Adrenal gland (tissue), 5 donors: ENCODE results near the gene ACSM6.

Experiments
- POLR2A ChIP-seq, 2 donors: fragments of 450-650 bp; IDR thresholded peaks; one replicate each; pipeline ENCODE4 v1.6.1; 2017; ENCODE audit warnings: antibody characterized with exemption in 2 of 2, mild to moderate bottlenecking in 2 of 2, moderate library complexity in 1 of 2
- TF ChIP-seq, protein P1 (sequence below), 6 experiments: fragments of 450-650 bp in 4 of 6; fragments of 200-600 bp in 2 of 6; sonication (generic) in 1 of 6; IDR thresholded peaks; 1 replicate in 5 of 6; 2 replicates in 1 of 6; pipeline versions ENCODE4 v1.5.1 to v1.8.0; 2016 to 2021; ENCODE audit warnings: antibody characterized with exemption in 6 of 6, mild to moderate bottlenecking in 2 of 6, moderate library complexity in 1 of 6
- donor health status: DM: no; HTN: no; CAD: no.

DNA sequence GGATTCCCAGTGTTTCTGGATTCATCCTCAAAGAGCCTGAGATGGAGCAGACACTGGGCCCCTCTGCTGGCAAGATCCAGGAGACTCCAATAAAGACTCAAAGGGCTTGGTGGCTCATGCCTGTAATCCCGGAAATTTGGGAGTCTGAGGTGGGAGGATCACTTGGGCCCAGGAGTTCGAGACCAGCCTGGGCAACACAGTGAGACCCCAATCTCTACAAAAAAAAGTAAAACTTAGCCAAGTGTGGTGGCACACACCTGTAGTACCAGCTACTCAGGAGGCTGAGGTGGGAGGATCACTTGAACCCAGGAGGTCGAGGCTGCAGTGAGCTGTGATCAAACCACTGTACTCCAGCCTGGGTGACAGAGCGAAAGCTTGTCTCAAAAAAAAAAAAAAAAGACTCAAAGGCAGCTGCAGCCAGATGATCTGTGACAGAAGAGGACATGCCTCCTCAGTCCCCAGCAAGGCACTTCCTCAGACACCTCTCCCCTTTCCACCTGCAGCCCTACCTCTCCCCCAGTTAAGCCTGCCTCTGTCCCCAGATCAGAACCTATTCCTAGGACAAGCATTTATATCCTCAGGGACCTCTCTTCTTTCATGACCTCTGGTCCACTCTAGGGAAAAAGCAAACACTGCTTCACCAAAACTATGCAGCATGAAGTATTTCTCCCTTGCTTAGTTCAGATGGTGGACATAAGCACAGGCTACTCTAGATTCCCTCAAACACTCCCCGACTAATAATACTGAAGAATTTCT lies 68.9 kb downstream of the ACSM6 start:
- no peak for TF ChIP-seq POLR2A (IDR thresholded peaks at IDR 0.05)
- TF ChIP-seq, protein P1, sequence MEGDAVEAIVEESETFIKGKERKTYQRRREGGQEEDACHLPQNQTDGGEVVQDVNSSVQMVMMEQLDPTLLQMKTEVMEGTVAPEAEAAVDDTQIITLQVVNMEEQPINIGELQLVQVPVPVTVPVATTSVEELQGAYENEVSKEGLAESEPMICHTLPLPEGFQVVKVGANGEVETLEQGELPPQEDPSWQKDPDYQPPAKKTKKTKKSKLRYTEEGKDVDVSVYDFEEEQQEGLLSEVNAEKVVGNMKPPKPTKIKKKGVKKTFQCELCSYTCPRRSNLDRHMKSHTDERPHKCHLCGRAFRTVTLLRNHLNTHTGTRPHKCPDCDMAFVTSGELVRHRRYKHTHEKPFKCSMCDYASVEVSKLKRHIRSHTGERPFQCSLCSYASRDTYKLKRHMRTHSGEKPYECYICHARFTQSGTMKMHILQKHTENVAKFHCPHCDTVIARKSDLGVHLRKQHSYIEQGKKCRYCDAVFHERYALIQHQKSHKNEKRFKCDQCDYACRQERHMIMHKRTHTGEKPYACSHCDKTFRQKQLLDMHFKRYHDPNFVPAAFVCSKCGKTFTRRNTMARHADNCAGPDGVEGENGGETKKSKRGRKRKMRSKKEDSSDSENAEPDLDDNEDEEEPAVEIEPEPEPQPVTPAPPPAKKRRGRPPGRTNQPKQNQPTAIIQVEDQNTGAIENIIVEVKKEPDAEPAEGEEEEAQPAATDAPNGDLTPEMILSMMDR (IDR thresholded peaks at IDR 0.05), result no peak
